GM12878 (cell line): ENCODE measurements around the gene VIPAS39. TPM values are rescaled to one million over a fixed set of nuclear protein-coding genes. Genes with fewer than 3 reads are reported as not detected.

Source experiments
- ATF7 ChIP-seq: fragments of 450-650 bp; IDR thresholded peaks from 2 replicates; pipeline ENCODE4 v1.6.1; 2016; ENCODE audit warnings: low read depth, mild to moderate bottlenecking
- BACH1 ChIP-seq: fragments of 450-650 bp; IDR thresholded peaks from 2 replicates; pipeline ENCODE4 v1.6.1; 2017; ENCODE audit warnings: mild to moderate bottlenecking, borderline replicate concordance
- CBX5 ChIP-seq: sonication (generic); IDR thresholded peaks from 2 replicates; pipeline ENCODE4 v1.6.1; 2016; ENCODE audit warnings: low read depth, moderate library complexity, mild to moderate bottlenecking, inconsistent platforms
- CHD4 ChIP-seq: fragments of 200-600 bp; sonication (generic); IDR thresholded peaks from 2 replicates; pipeline ENCODE4 v1.6.1; 2016; ENCODE audit warnings: mild to moderate bottlenecking
- CREM ChIP-seq: IDR thresholded peaks from 2 replicates; pipeline ENCODE4 v1.6.1; 2014; ENCODE audit warnings: antibody characterized with exemption, low read depth
- CTCF ChIP-seq, 3 experiments: IDR thresholded peaks in 2 of 3; conservative IDR thresholded peaks in 1 of 3; 2 replicates each; pipeline ENCODE4 v1.5.1; 2011; ENCODE audit warnings: low read depth in 3 of 3, low read length in 3 of 3, mild to moderate bottlenecking in 3 of 3, control low read depth in 2 of 3, moderate library complexity in 2 of 3, inconsistent platforms in 1 of 3, mixed read lengths in 1 of 3; ENCODE audit not compliant: control insufficient read depth in 2 of 3, insufficient read depth in 1 of 3; ENCODE audit errors: extremely low read depth in 1 of 3
- ETV6 ChIP-seq, 2 experiments: fragments of 450-650 bp in 1 of 2; IDR thresholded peaks in 1 of 2; conservative IDR thresholded peaks in 1 of 2; 2 replicates each; pipeline ENCODE4 v1.6.1; 2014; ENCODE audit warnings: antibody characterized with exemption in 1 of 2, borderline replicate concordance in 1 of 2, low read depth in 1 of 2, mild to moderate bottlenecking in 1 of 2, moderate library complexity in 1 of 2
- GABPA ChIP-seq: IDR thresholded peaks from 2 replicates; pipeline ENCODE4 v1.6.1; 2014; ENCODE audit warnings: antibody characterized with exemption, low read depth, mild to moderate bottlenecking, inconsistent platforms
- HDAC6 ChIP-seq: fragments of 200-600 bp; sonication (generic); IDR thresholded peaks from one replicate; pipeline ENCODE4 v1.8.0; 2017; ENCODE audit warnings: antibody characterized with exemption; ENCODE audit not compliant: unreplicated experiment
- MXI1 ChIP-seq: fragments of 150-350 bp; IDR thresholded peaks from 2 replicates; pipeline ENCODE4 v1.6.1; 2011; ENCODE audit warnings: low read depth, mild to moderate bottlenecking, inconsistent platforms, low read length, improper control_type of control experiment
- POLR2A ChIP-seq: IDR thresholded peaks from 2 replicates; pipeline ENCODE4 v1.6.1; 2011; ENCODE audit warnings: low read depth, mild to moderate bottlenecking, low read length
- POLR2AphosphoS2 ChIP-seq: IDR thresholded peaks from 2 replicates; pipeline ENCODE4 v1.6.1; 2011; ENCODE audit warnings: low read depth, mild to moderate bottlenecking, low read length, improper control_type of control experiment, moderate library complexity
- POLR2AphosphoS5 ChIP-seq: IDR thresholded peaks from 2 replicates; pipeline ENCODE4 v1.6.1; 2011; ENCODE audit warnings: mild to moderate bottlenecking, low read length, inconsistent platforms
- RELB ChIP-seq: fragments of 450-650 bp; IDR thresholded peaks from 2 replicates; pipeline ENCODE4 v1.6.1; 2017; ENCODE audit warnings: low read depth, mild to moderate bottlenecking, moderate library complexity
- SMAD1 ChIP-seq: fragments of 450-650 bp; IDR thresholded peaks from 2 replicates; pipeline ENCODE4 v1.6.1; 2018; ENCODE audit warnings: mild to moderate bottlenecking, low read depth; ENCODE audit not compliant: partially characterized antibody
- STAT1 ChIP-seq: fragments of 450-650 bp; conservative IDR thresholded peaks from 2 replicates; pipeline ENCODE4 v1.6.1; 2014; ENCODE audit warnings: antibody characterized with exemption, mild to moderate bottlenecking
- USF2 ChIP-seq: IDR thresholded peaks from 2 replicates; pipeline ENCODE4 v1.6.1; 2011; ENCODE audit warnings: low read depth, low read length, improper control_type of control experiment, borderline replicate concordance
- YBX1 ChIP-seq: fragments of 450-650 bp; IDR thresholded peaks from 2 replicates; pipeline ENCODE4 v1.6.1; 2016; ENCODE audit warnings: antibody characterized with exemption
- ZBTB40 ChIP-seq: fragments of 450-650 bp; IDR thresholded peaks from 2 replicates; pipeline ENCODE4 v1.6.1; 2016; ENCODE audit warnings: mild to moderate bottlenecking, moderate library complexity, borderline replicate concordance
- ZNF384 ChIP-seq: IDR thresholded peaks from 2 replicates; pipeline ENCODE4 v1.6.1; 2012; ENCODE audit warnings: low read depth, mild to moderate bottlenecking, low read length, improper control_type of control experiment, borderline replicate concordance
- polyA plus RNA-seq, 11 experiments: library from polyadenylated mRNA; depleted of rRNA in 4 of 11; unstranded in 6 of 11; stranded (reverse) in 5 of 11; fragments of >200 nt; fragmentation: Nextera tagmentation in 4 of 11; fragmentation: Illumina TruSeq in 1 of 11; extraction: Ambion mirVana in 4 of 11; extraction: Trizol in 1 of 11; gene quantifications; 1 replicate in 1 of 11; 2 replicates in 10 of 11; pipeline versions ENCODE4 v1.2.1 to v1.2.3, GENCODE V29; 2011 to 2016; ENCODE audit warnings: inconsistent platforms in 2 of 11, missing spikeins in 2 of 11, low read depth in 1 of 11
- total RNA-seq, 4 experiments: library from RNA; depleted of rRNA in 3 of 4; stranded (reverse); fragments of >200 nt in 3 of 4; fragmentation: Illumina TruSeq in 1 of 4; extraction: Trizol in 1 of 4; gene quantifications; 2 replicates each; pipeline versions ENCODE4 v1.2.1 to v1.2.3, GENCODE V29; 2013 to 2021

Gene VIPAS39
- total and polyA plus RNA-seq, 10 of the 15 experiments (the other 5 are each of a cell fraction or from before 2014, with no cell fraction given) = 6.7 to 38.8 (median 18.5) TPM

GRCh38 chr14:77478796-77479195, 21.4 kb upstream of the VIPAS39 start (continued):
- TF ChIP-seq CBX5 (0 out of 2 replicates have a peak, but pooled peaks have one; percentile 32), HDAC6 (no peak), POLR2AphosphoS5 (no peak), ZNF384 (no peak), USF2 (peak; percentile 25; the same call in 1 of the 2 replicates), CTCF (IDR thresholded peaks at IDR 0.05 in 2 of 3, conservative IDR thresholded peaks at IDR 0.05 in 1 of 3; ENCODE audit: control insufficient read depth in 2 of 3, extremely low read depth in 1 of 3, insufficient read depth in 1 of 3, low read depth in 3 of 3, low read length in 3 of 3) (no peak), ZBTB40 (no peak), RELB (peak; percentile 56), GABPA (no peak), CHD4 (no peak), CREM (0 out of 2 replicates have a peak, but pooled peaks have one; percentile 13), YBX1 (no peak), BACH1 (peak; percentile 26; the same call in 1 of the 2 replicates), SMAD1 (no peak), MXI1 (no peak), POLR2A (no peak), ATF7 (no peak), STAT1 (no peak), ETV6 (conservative IDR thresholded peaks at IDR 0.05 in 1 of 2, IDR thresholded peaks at IDR 0.05 in 1 of 2; ENCODE audit: borderline replicate concordance in 1 of 2, low read depth in 1 of 2) (no peak), POLR2AphosphoS2 (no peak)
